CD4-positive, alpha-beta T cell treated with Interleukin-15 for 4 hours (primary cell): Measurements from ENCODE around the gene UBE2D2.

Experiments
- DNase-seq: peaks from one replicate; pipeline ENCODE4 v3.0.0-alpha.2; 2020; ENCODE audit warnings: low spot score

Gene UBE2D2

GRCh38 chr5:139660923-139661814, 100.0 kb downstream of the UBE2D2 start:
- no peak for DNase-seq

GRCh38 chr5:139662617-139663016, 101.5 kb downstream of the UBE2D2 start:
- no peak for DNase-seq

DNA sequence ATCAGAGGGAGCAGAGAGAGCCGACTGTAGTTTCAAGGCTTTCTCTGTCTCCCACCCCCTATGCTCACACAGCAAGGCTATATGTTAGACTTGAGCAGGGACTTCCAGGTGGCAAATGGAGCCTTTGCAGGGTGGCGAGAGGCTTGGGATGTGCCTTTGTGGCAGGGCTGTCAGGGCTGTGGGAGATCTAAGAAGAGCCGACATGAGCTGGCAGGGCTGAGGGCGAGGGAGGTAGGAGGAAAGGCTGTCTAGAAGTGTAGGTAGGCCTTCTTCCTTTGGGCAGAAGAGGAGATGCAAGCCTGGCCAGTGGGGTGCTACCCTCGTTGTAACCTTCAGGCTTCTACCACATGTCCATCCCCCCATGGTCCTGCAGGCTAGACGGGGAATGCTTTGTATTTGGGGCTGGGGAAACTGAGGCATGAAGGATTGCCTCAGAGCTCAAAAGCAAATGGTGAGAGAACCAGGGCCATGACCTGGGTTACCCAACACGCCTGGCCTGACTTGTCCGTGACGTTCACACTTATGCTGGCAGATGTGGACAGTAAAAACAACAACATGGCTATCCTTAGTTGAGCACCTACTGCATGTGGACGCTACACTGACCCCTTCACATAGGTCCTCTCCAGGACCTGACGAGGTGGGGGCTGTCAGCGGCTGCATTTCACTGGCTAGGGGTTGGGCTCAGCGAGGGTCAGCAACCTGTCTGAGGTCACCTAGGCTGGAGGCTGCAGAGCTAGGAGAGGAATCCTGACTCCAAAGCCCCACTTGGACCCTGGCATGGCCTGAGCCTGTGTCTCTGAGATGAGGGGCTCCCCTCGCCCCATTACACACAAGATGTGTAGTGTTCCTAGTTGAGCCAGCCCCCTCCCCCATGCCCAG, 102.3 kb downstream of the UBE2D2 start:
- no peak for DNase-seq

DNA sequence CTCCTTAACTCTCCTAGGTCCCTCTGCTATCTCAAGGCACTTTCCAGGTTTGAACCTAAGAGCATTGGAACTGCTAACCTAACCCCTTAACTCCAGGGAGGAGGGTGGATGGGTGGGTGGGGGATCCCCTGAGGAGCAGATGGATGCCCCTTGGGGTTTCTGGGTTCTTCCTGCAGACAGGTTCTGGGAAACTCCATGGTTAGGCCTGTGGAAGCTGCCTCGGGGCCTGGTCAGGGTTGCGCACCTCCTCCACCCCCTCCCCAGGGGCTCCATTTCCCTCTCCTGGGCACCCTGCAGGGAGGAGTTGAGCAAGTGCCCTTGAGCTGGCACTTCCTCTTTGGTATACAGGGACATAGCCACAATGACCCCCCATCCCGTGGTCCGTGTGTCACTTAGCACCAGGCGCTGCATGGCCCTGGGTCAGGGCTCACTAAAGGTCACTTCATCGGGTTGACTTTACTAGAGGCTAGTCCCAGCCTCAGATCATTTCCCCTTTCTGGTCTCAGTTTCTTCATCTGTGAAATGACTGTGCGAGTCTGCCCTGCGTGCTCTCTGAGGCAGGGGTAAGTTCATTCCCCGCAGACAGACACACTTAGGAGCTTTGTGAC, 103.1 kb downstream of the UBE2D2 start:
- no peak for DNase-seq

DNA sequence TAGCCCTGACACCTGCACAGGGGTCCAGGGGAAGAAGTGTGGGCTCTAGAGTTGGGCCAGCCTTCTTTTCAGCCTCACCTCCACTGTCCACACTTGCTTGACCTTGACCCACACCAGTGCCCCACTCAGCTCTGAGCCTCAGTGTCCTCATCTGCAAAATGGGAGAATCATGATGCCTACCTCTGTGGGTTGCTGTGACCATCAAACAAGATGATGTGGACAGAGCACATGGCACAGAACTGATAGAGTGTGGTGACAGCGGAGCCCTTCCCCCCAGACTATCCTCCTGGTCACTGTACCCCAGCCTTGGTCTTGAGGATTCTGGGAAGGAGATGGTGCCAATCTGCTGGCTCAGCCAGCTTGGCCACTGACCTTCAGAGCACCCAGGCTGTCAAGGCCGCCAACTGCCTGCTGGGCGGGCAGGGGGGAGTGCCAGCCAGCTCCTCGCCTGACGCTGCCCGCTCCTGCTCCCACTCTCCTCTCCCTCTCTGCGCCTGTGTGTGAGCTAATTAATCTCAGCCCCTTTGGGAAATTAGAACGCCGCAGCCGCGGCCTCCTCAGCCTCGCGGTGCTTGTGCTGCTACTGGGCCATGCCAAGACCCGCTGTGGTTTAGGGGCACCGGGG, 103.7 kb downstream of the UBE2D2 start:
- DNase-seq, result no peak

DNA sequence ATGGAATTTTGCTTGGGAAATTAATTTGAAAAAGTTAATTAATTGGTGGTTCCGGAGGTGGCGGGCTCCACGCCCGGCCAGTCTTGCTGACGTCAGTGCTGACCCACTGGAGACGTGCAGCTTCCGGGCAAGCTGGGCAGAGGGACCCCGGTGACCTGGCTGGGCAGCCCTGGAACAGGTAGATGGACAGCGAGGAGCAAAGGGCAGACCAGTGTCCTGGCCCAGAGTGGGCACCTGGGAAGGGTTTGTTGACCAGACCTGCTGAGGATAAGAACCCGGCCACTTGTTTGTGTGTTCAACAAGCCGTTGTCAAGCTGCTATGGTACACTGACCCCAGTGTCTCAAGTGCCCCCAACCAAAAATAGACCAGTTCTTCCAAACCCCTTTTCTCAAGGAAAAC, 104.5 kb downstream of the UBE2D2 start:
- no peak for DNase-seq

DNA sequence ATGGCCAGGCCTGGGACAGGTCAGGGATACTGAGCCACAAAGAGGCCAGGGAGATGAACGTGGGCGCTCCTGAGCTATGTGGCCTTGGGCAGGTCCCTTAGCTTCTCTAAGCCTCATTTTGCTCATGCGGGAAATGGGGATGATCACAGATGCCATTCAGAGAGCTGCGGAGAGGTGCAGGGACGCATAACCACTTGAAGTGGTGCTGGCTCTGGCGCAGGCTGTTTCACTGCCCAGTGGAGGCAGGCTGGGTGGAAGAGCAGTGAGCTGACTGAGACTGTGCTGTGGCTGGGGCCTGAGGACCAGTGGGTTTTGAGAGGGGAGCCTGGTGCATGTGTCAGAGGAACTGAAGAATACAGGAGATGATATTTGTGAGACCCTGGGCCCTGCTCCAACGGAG, 105.4 kb downstream of the UBE2D2 start:
- DNase-seq, result no peak

DNA sequence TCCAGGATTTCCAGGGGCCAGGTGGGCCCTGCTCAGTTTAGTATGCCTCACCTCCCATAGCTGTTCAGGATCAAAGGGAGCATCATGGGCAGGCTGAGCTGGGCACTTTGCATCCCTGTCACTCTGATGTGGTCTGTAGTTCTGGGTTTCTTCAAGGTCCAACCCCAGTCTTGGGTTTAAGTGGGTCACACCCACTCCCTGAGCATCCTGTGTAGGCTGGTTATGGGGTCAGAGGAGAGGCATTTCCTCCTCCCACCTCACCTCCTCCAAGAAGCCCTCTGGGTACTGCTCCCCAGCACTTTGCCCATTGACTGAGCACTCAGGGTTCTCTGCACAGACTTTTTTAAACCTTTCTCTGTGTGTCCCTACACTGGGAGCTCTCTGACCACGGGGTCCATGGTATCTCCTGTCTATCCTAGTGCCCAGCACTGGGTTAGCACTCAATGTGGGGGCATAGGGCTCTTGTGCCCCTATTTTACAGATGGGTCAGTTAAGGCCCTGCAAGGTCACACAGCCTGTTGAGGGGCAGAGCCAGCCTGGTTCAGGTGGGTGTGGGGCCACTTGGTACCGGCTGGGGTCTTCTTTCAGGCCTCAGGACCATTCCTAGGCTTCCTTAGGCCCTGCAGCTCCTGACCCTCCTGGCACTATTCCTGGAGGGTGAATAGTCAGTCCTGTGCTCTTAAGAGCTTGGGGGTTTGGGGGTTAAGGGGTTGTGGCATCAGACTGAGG, 106.0 kb downstream of the UBE2D2 start:
- DNase-seq, result no peak

- no peak for DNase-seq
Observed at GRCh38 chr5:139667730-139668063, 106.6 kb downstream of the UBE2D2 start.

DNA sequence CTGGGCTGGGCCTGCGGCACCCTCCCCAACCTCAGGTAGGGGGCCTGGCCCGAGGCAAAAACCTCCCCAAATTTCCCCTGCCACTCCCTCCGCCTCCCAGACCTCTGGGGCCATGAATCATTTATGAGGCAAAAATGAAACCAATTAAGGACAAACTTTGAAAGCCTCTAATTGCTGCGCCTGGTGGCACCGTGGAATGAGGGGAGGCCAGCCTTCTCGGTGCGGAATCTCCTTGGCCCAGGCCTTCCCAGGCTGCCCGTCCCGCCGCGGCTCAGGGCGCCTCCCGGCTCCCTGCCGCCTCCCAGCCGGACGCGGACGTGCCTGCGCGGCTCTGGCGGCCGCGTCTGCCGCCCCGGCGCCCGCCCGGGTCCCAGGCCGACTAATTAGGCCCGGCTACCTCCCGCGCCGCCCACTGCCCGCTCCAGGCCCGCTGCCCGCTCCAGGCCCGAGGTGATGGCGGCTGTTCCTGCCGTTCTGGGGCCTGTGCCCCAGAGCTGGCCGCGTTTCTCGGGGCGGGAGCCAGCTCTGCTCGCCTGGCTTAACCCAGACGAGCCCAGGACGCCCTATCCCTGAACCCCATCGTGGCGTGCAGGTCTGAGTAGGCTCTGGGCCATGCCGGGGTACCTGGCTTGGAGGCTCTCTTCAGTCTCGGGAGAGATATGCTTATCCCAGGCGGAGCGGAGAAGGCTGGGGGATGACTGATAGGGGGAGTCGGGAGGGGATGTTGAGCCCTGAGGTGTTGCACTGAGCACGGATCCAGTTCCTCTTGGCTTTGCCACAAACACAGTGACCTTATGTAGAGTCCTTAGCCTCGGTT, 107.1 kb downstream of the UBE2D2 start:
- DNase-seq, result peak; percentile 48

- DNase-seq, result no peak
Observed at GRCh38 chr5:139668924-139669661, 108.0 kb downstream of the UBE2D2 start.

DNA sequence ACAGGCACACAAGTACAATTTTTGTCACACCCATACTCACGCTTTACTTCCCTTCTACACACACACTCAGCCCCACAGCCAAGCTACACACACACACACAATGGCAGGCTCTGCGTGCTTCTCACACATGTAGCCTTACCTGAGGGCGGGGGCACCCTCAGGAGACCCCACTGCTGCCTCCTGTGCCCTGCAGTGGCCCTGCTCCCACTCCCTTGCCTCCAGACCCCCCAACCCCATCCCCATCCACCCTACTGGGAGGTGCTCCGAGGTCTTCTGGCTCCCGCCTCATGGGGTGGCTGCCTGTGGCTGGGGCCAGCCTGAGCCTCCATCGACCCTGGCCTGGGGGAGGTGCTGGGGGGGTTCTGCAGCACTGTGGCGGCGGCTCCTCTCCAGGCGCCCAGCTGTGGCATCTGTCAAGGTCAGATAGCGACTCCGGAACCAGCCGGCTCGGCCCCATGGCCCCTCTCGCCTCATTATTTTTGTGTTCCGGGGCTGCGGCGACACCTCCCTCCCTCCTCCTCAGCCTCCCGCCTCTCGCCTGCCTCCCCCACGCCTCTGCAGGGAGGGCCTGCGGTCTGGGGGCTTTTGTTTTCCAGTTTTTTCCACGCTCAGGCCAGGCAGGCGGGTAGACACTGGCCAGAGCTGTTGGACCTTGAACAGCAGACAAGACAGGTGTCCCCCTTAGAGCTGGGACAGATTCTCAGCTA, 108.7 kb downstream of the UBE2D2 start:
- no peak for DNase-seq

DNA sequence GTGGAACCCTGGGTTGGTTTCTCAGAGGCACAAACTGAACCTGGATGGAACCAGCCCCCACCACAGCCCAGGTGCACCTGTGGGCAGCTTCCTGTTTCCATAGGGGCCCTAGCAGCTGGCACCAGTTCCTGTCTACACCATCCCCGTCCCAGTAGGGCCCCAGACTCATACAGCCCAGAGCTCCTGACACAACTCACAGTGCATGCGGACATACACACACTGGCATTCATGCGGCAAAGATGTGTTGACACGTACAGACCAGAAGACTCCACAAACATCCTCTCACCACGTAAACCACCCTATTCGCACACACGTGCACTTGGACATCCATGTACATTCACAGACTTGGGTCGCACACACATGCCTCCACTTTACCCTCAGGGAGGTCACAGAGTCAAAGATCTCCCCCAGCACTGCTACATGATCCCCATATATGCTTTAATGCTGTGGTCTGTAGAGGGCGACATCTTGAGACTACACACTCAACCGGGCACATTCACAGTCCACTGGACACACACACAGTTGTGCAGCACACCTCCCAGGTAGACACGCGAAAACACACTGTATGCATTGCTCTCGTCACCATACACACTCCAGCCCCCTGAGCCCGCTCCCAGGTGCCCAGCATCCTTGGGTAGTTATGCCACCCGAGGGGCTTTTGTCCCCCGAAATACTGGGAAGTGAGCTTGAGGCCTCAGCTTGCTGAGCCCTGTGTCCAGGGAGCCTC, 109.4 kb downstream of the UBE2D2 start:
- DNase-seq, result no peak

DNA sequence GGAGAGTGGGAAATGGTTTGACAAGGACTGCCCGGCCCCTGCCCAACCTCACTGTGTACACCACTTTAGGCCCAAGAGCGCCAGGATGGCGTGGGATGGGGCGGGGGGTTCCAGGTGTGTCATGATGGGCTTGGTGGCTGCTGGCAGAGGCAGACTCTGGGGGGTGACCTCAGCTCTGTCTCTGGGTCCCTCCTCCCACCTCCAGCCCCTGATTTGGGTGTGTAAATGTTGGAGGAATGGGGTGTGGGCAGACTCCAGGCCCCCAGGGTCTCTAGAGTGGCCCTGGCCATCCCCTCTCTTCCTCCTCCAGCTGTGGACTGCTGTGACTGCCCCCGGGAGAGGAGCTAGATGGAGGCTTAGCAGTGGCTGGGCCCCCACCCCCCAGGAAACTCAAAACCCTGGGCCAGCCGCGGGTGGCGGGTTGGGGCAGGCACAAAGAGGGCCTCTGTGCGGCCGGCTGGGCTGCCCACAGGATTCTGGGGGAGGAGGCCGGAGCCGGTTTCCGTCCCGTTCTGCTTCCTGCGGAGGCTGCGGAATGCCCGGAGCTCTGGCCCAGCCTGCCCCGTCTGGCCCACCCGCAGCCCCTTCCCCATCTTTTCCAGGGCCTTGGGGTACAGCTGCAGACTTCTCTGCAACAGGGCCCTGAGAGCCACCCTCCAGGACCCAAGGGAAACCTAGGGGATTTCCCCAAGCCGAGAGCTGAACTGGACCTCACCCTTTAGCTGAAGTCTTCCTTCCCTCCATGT, 110.1 kb downstream of the UBE2D2 start:
- DNase-seq, result no peak

DNA sequence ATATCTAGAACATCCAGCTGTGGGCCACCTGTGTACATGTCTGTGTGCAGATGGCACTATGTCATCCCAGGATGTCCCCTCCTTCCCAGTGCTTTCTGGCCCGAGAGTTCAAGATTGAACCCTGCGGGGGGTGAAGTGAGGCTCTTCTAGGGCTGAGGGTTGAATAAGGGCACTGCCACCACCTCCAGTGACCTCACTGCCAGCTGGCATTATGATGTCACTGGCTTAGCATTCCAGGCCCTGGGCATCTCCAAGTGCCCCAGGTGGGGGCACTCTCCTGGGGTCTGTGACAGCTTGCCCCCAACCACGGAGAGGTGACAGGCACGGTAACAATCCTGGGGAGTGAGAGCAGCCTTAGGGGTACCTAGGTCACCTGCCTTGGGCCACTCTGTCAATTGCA, 114.1 kb downstream of the UBE2D2 start:
- DNase-seq, result no peak

DNA sequence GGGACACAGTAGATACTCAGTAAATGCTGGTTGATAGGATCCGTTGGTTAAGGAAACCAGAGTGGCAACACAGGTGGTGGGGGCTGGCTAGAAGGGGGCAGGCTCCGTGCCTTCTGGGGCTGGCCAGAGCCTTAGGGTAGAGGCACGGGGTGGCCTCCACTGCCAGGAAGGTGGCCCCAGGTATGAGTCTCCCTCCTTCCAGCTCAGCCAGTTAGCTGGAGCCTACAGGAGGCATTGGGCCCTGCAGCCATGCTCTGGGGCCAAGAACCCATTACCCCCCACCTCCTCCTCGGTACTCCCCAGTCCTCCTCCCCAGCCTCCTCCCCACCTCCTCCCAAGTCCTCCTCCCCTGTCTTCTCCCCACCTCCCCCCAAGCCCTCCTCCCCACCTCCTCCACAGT, 114.7 kb downstream of the UBE2D2 start:
- no peak for DNase-seq

GRCh38 chr5:139676406-139676805, 115.3 kb downstream of the UBE2D2 start:
- DNase-seq, result no peak
